Nephron progenitor cell (in vitro differentiated cells): ENCODE data around the gene ITGAV.

Experiments
- DNase-seq: peaks from one replicate; pipeline ENCODE4 v3.0.0; 2021
- H3K27ac Mint-ChIP-seq: 2 replicates; pipeline ENCODE4 v1.8.0; 2021; ENCODE audit warnings: mild to moderate bottlenecking, moderate library complexity, mixed read lengths
- H3K27me3 Mint-ChIP-seq: 2 replicates; pipeline ENCODE4 v1.8.0; 2021; ENCODE audit warnings: mild to moderate bottlenecking, low read depth, mixed read lengths; ENCODE audit not compliant: poor library complexity
- H3K36me3 Mint-ChIP-seq: 2 replicates; pipeline ENCODE4 v1.8.0; 2021; ENCODE audit warnings: low read depth, mixed read lengths
- H3K4me1 Mint-ChIP-seq: 2 replicates; pipeline ENCODE4 v1.8.0; 2021; ENCODE audit warnings: mixed read lengths
- H3K4me3 Mint-ChIP-seq: 2 replicates; pipeline ENCODE4 v1.8.0; 2021; ENCODE audit warnings: mild to moderate bottlenecking, moderate library complexity, mixed read lengths
- H3K9me3 Mint-ChIP-seq: 2 replicates; pipeline ENCODE4 v1.8.0; 2021; ENCODE audit warnings: mild to moderate bottlenecking, moderate library complexity, mixed read lengths
- CTCF ChIP-seq: fragments of 200-600 bp; sonication (generic); IDR thresholded peaks from 2 replicates; pipeline ENCODE4 v1.5.0; 2021; ENCODE audit warnings: antibody characterized with exemption

ITGAV gene

DNA sequence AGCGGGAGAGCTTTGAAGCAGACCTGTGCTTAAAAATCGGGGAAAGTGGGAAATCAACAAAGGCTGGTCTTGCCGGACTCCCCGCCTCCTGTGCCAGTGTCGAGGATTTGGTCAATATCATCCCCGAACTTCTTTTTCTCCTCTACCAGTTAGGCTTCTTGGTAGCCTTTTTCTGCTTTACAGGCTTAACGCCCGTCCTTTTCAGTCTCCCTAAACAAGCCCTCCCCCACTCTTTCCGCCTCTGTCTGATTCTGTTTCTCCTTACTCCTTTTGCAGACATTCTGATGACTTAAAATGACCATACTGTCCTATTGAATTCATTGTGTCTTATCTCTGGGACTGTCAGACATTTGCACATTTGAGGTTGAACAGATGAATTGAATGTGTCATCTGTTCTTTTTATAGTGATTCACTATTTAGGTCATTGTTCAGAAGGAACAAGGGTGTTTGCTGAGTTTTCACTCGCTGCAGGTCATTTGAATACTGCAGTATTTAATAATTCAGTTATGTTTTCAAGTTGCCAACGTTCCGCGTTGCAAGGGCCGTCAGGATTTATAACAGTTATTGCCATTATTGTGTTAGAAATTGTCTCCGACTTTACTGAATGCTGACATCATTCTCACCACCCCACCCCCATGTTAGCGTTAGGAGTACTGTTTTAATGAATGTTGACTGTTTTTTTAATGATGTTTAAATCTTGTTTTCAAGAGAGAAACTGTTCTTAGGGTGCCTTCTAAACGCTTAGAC is 1.1 kb downstream of the ITGAV start:
- Mint-ChIP-seq H3K9me3 (no peaks in the 10 kb centered on the region), H3K27ac (peak overlapping the region; percentile 62), H3K36me3 (no peaks in the 10 kb centered on the region), H3K27me3 (no peaks in the 10 kb centered on the region), H3K4me1 (peaks cover 48% of the 10 kb centered on the region), H3K4me3 (peak overlapping the region; percentile 91)
- DNase-seq, result peak; percentile 14
- TF ChIP-seq CTCF, result no peak

- Mint-ChIP-seq H3K4me1 (peaks cover 44% of the 10 kb centered on the region), H3K9me3 (no peaks in the 10 kb centered on the region), H3K4me3 (peak overlapping the region; percentile 91), H3K27me3 (no peaks in the 10 kb centered on the region), H3K27ac (peak overlapping the region; percentile 11), H3K36me3 (no peaks in the 10 kb centered on the region)
- no peak for TF ChIP-seq CTCF
- DNase-seq, result no peak
Observed at GRCh38 chr2:186591506-186591890, 1.6 kb downstream of the ITGAV start.

- Mint-ChIP-seq H3K27ac (no peak overlapping the region), H3K4me1 (peaks cover 44% of the 10 kb centered on the region), H3K4me3 (peak overlapping the region; percentile 91), H3K9me3 (no peaks in the 10 kb centered on the region), H3K36me3 (no peaks in the 10 kb centered on the region), H3K27me3 (no peaks in the 10 kb centered on the region)
- no peak for DNase-seq
- no peak for TF ChIP-seq CTCF
Observed at GRCh38 chr2:186592137-186592875, 2.5 kb downstream of the ITGAV start.

DNA sequence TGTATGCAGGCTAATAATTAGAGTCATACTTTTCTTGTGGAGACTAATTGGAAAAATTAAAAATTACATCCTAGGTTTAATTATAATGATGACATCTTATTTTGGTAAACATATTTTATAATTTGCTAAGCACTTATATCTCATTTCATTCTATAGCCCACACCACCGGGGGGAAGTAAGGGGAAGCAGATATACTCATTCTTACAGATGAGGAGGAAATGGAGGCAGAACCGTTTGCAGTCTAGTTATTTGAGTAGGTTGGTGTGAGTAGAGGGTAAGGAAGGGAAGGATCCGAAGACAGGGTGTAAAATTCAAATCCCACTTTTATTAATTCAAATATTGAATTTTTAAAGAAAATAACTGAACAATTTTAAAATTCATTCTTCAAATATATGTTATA is 3.7 kb downstream of the ITGAV start:
- Mint-ChIP-seq H3K9me3 (no peaks in the 10 kb centered on the region), H3K36me3 (no peaks in the 10 kb centered on the region), H3K4me1 (peaks cover 45% of the 10 kb centered on the region), H3K4me3 (no peak overlapping the region), H3K27ac (no peak overlapping the region), H3K27me3 (no peaks in the 10 kb centered on the region)
- no peak for TF ChIP-seq CTCF
- no peak for DNase-seq

- Mint-ChIP-seq H3K4me1 (peaks cover 46% of the 10 kb centered on the region), H3K4me3 (no peak overlapping the region), H3K27ac (no peak overlapping the region), H3K36me3 (no peaks in the 10 kb centered on the region), H3K9me3 (no peaks in the 10 kb centered on the region), H3K27me3 (no peaks in the 10 kb centered on the region)
- no peak for TF ChIP-seq CTCF
- no peak for DNase-seq
Observed at GRCh38 chr2:186594001-186594722, 4.3 kb downstream of the ITGAV start.
